CD4-positive, alpha-beta T cell (primary cell): ENCODE results near the gene KCNQ1. TPM values are rescaled to one million over a fixed set of nuclear protein-coding genes. Genes with fewer than 3 reads are reported as not detected.

ENCODE experiments used
- ATAC-seq: fragments of 200-7000 bp; cut with Tn5 transposase; one replicate; pipeline ENCODE4 v1.10.0; 2022; ENCODE audit warnings: mild to moderate bottlenecking; ENCODE audit not compliant: poor library complexity
- CTCF ChIA-PET: fragments of 350-600 bp; sonication (Branson Sonifier 250); formaldehyde crosslinking; loops from one replicate; lab custom pipeline; 2021; ENCODE audit warnings: antibody characterized with exemption, inconsistent platforms; lab: Charles Lee
- POLR2A ChIA-PET: fragments of 350-600 bp; sonication (Branson Sonifier 250); formaldehyde crosslinking; loops from one replicate; lab custom pipeline; 2021; ENCODE audit warnings: antibody characterized with exemption, inconsistent platforms; lab: Charles Lee
- DNase-seq, 14 experiments: peaks; one replicate each; pipeline ENCODE4 v3.0.0-alpha.2; 2013 to 2020; ENCODE audit warnings: mixed read lengths in 2 of 14
- H3K27ac ChIP-seq, 2 donors: one replicate each; pipeline versions ENCODE4 v1.5.1 to v1.7.0; 2013; ENCODE audit warnings: low read length in 2 of 2, low read depth in 1 of 2, mild to moderate bottlenecking in 1 of 2
- H3K27me3 ChIP-seq, 2 experiments: 1 replicate in 1 of 2; 2 replicates in 1 of 2; pipeline versions ENCODE4 v1.6.1 to v1.7.0; 2013; ENCODE audit warnings: low read length in 2 of 2, control low read depth in 1 of 2, mild to moderate bottlenecking in 1 of 2, moderate library complexity in 1 of 2; ENCODE audit not compliant: insufficient read depth in 2 of 2, control insufficient read depth in 1 of 2
- H3K36me3 ChIP-seq: one replicate; pipeline ENCODE4 v1.6.1; 2013; ENCODE audit warnings: low read length, control low read depth; ENCODE audit not compliant: insufficient read depth
- H3K4me1 ChIP-seq: one replicate; pipeline ENCODE4 v1.6.1; 2013; ENCODE audit warnings: low read length, control low read depth; ENCODE audit not compliant: insufficient read depth
- H3K4me3 ChIP-seq: one replicate; pipeline ENCODE4 v1.5.1; 2013; ENCODE audit warnings: mild to moderate bottlenecking, low read length, moderate library complexity
- H3K9me3 ChIP-seq, 2 experiments: 1 replicate in 1 of 2; 2 replicates in 1 of 2; pipeline versions ENCODE4 v1.6.1 to v1.7.0; 2013; ENCODE audit warnings: low read length in 2 of 2, mild to moderate bottlenecking in 2 of 2, control low read depth in 1 of 2, moderate library complexity in 1 of 2; ENCODE audit not compliant: control insufficient read depth in 1 of 2, insufficient read depth in 1 of 2
- H3K27ac Mint-ChIP-seq: one replicate; pipeline ENCODE4 v1.8.0; 2020; ENCODE audit warnings: mixed read lengths
- H3K27me3 Mint-ChIP-seq: one replicate; pipeline ENCODE4 v1.8.0; 2021; ENCODE audit warnings: mixed read lengths
- H3K36me3 Mint-ChIP-seq: one replicate; pipeline ENCODE4 v1.8.0; 2021; ENCODE audit warnings: low read depth, mixed read lengths
- H3K4me1 Mint-ChIP-seq: one replicate; pipeline ENCODE4 v1.8.0; 2021; ENCODE audit warnings: low read depth, mixed read lengths
- H3K4me3 Mint-ChIP-seq: one replicate; pipeline ENCODE4 v1.8.0; 2020; ENCODE audit warnings: mild to moderate bottlenecking, mixed read lengths
- H3K9me3 Mint-ChIP-seq: one replicate; pipeline ENCODE4 v1.8.0; 2020; ENCODE audit warnings: mixed read lengths
- CTCF ChIP-seq: fragments of 200-600 bp; IDR thresholded peaks from one replicate; pipeline ENCODE4 v1.8.0; 2022; ENCODE audit warnings: antibody characterized with exemption, mild to moderate bottlenecking
- intact Hi-C, 2 experiments: fragments of 100-400 bp; cut with DNase I in 1 of 2; cut with micrococcal nuclease in 1 of 2; formaldehyde crosslinking; loops; one replicate each; pipeline versions ENCODE4 v1.15.1 to v1.9.0; 2023 to 2025; cut with DNase I, micrococcal nuclease
- total RNA-seq, 174 experiments: library from RNA in 2 of 174; stranded (reverse) in 2 of 174; gene quantifications; one replicate each; pipeline ENCODE4 v1.2.3 and lab custom pipeline; 2021 to 2026

KCNQ1 gene
- total RNA-seq, 2 experiments from 2014 or later = 31.3 to 33.1 TPM

GRCh38 chr11:2562890-2563212 is 118.0 kb downstream of the KCNQ1 start:
- intact Hi-C loops = no loop called here
- Mint-ChIP-seq H3K36me3 (no peaks in the 10 kb centered on the region), H3K27ac (no peak overlapping the region), H3K27me3 (no peaks in the 10 kb centered on the region), H3K9me3 (no peaks in the 10 kb centered on the region), H3K4me1 (peaks cover 4% of the 10 kb centered on the region), H3K4me3 (no peak overlapping the region)
- Histone ChIP-seq H3K9me3 (no peaks in the 10 kb centered on the region), H3K4me1 (peaks cover 14% of the 10 kb centered on the region), H3K27me3 (no peaks in the 10 kb centered on the region), H3K4me3 (no peak overlapping the region), H3K27ac (no peak overlapping the region), H3K36me3 (peaks cover 4% of the 10 kb centered on the region)
- POLR2A ChIA-PET = no interaction called here
- TF ChIP-seq CTCF = no peak
- DNase-seq = no peak
- no peak for ATAC-seq
- CTCF ChIA-PET = no interaction called here

GRCh38 chr11:2563213-2564007 is 118.6 kb downstream of the KCNQ1 start:
- H3K27me3 ChIP-seq = no peaks in the 10 kb centered on the region
- Mint-ChIP-seq H3K27me3 (no peaks in the 10 kb centered on the region), H3K9me3 (no peaks in the 10 kb centered on the region), H3K36me3 (no peaks in the 10 kb centered on the region), H3K4me3 (no peak overlapping the region), H3K27ac (no peak overlapping the region), H3K4me1 (peaks cover 4% of the 10 kb centered on the region)
- H3K36me3 ChIP-seq = peaks cover 4% of the 10 kb centered on the region
- ATAC-seq = no peak
- ChIA-PET POLR2A (no interaction called here), CTCF (no interaction called here)
- no peak overlapping the region for H3K27ac ChIP-seq
- DNase-seq = no peak
- intact Hi-C loops = no loop called here
- H3K9me3 ChIP-seq = no peaks in the 10 kb centered on the region
- peaks cover 14% of the 10 kb centered on the region for H3K4me1 ChIP-seq
- H3K4me3 ChIP-seq = no peak overlapping the region
- no peak for TF ChIP-seq CTCF

- H3K27me3 Mint-ChIP-seq = no peaks in the 10 kb centered on the region
- POLR2A ChIA-PET = no interaction called here
Measured at GRCh38 chr11:2564008-2564530, 119.3 kb downstream of the KCNQ1 start.

More at GRCh38 chr11:2564008-2564530, 119.3 kb downstream of the KCNQ1 start:
- Histone ChIP-seq H3K27me3 (no peaks in the 10 kb centered on the region), H3K4me3 (no peak overlapping the region), H3K27ac (no peak overlapping the region), H3K36me3 (peaks cover 4% of the 10 kb centered on the region), H3K4me1 (peaks cover 8% of the 10 kb centered on the region), H3K9me3 (no peaks in the 10 kb centered on the region)
- ATAC-seq (no peak), DNase-seq (no peak)
- CTCF ChIA-PET = no interaction called here
- no peaks in the 10 kb centered on the region for H3K9me3 Mint-ChIP-seq
- H3K4me3 Mint-ChIP-seq = no peak overlapping the region
- TF ChIP-seq CTCF = no peak
- no peak overlapping the region for H3K27ac Mint-ChIP-seq
- H3K4me1 Mint-ChIP-seq = peaks cover 4% of the 10 kb centered on the region
- no peaks in the 10 kb centered on the region for H3K36me3 Mint-ChIP-seq
- intact Hi-C loops = no loop called here
